HG03442 (cell line): ENCODE data around the gene CRLF2.
"Not testable (repeated sequence)": the region's sequence is repeated elsewhere in the genome, so short reads cannot be mapped to it uniquely, and the experiment has no call there.

ENCODE experiments used
- ATAC-seq: cut with Tn5 transposase; IDR thresholded peaks from one replicate; pipeline ENCODE4 v1.9.1; 2021; ENCODE audit warnings: mild to moderate bottlenecking, moderate library complexity; ENCODE audit not compliant: unreplicated experiment

The CRLF2 gene

DNA sequence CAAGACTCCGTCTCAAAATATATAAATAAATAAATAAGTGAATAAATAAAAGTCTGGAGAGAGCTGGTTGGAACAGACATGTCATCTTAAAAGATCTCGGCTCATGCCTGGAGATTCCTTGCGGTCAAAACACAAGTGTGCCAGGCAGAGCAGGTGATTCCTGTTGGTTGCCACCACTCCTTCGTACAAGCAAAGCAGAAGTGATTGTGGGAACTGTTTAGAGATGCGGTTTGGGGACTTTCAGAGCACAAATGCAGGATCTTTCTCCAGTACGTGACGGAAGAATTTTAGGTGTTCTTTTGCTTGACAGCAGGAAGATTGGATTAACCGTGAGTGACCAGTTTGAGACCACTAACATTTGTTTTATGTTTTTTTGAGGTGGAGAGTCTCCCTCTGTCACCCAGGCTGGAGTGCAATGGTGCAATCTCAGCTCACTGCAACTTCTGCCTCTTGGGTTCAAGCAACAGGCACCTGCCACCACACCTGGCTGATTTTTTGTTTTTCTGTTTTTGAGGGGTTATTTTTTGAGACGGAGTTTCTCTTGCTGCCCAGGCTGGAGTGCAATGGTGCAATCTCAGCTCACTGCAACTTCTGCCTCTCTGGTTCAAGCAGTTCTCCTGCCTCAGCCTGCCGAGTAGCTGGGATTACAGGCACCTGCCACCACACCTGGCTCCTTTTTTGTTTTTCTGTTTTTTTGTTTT is 2.8 kb upstream of the CRLF2 start:
- ATAC-seq: no peak

DNA sequence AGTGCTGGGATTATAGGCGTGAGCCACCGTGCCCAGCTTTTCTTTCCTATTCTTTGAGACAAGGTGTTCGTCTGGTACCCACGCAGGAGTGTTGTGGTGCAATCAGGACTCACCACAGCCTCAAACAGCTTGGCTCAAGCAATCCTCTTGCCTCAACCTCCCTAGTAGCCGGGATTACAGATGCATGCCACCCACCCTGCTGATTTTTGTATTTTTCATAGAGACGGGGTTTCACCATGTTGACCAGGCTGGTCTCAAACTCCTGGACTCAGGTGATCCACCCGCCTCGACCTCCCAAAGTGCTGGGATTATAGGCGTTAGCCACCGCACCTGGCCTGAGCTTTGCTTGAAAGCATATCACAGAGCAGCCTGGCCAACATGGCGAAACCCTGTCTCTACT is 1.5 kb upstream of the CRLF2 start:
- no peak for ATAC-seq

DNA sequence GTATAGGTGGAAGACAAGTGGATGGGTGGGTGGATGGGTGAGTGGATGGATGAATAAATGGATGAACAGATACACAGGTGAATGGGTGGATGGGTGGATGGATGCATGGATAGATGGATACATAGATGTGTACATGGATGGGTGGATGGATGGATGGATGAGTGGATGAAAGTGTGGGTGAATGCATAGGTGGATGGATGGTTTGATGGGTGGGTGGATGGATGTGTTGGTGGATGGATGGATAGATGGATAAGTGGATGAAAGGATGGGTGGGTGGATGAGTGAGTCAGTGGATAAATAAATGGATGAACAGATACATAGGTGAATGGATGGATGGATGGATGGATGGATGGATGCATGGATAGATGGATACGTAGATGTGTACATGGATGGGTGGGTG is 1.6 kb downstream of the CRLF2 start:
- ATAC-seq: no peak

DNA sequence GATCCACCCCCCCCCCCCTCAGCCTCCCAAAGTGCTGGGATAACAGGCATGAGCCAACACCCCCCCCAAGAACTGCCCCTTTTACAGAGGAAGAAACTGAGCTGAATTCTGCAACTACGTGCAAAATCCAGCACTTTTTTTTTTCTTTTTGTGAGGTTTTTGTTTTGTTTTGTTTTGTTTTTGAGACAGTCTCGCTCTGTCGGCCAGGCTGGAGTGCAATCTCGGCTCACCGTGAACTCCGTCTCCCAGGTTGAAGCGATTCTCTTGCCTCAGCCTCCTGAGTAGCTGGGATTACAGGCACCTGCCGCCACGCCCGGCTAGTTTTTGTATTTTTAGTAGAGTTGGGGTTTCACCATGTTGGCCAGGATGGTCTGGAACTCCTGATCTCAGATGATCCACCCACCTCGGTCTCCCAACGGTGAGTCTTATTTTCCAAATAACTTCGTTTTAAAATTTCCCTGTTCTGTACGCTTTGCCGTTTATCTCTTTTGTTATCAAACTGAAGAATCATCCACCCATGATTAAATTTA is 4.9 kb downstream of the CRLF2 start:
- ATAC-seq: no peak

DNA sequence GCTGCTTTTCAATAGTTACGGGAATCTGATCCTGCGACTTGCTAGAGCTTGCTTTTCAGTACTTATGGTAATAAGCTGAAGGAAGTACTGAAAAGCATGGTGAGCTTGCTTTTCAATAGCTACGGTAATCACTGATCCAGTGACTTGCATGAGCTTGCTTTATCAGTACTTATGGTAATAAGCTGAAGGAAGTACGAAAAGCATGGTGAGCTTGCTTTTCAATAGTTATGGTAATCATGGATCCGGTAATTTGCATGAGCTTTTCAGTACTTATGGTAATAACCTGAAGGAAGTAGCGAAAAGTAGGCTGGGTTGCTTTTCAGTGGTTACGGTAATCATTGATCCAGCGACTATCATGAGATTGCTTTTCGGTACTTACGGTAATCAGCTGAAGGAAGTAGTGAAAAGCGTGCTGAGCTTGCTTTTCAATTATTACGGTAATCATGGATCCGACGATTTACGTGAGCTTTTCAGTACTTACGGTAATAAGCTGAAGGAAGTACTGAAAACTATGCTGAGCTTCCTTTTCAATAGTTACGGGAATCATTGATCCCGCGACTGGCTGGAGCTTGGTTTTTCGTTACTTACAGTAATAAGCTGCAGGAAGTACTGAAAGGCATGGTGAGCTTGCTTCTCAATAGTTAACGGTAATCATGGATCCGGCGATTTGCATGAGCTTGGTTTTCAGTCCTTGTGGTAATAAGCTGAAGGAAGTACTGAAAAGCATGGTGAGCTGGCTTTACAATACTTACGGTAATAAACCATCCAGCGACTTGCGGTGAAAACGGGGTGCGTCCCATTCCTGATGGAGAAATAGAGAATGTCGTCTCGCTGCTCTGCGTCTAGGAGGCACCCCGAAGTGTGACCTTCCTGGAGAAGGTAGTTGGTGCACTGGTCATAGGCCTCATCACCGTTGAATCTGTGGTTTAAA is 6.5 kb downstream of the CRLF2 start:
- no peak for ATAC-seq

DNA sequence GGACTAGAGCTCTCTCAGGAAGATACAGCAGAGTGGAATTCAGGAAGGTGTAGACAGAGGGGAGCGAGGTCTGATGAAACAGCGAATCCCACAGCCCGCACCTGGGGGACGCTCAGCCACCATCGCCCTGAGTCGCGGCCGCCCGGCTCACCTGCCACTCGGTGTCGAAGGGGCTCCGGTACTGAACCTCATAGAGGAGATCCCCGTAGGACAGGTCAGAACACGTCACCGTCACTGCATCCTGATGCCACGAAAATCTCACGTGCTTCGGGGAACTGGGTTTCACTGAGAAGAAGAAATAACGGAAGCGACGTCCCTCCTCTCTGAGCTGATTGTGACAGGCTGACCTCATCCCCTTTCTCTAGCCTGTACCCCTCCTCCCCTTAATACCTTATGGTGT is 10.2 kb downstream of the CRLF2 start:
- no peak for ATAC-seq

DNA sequence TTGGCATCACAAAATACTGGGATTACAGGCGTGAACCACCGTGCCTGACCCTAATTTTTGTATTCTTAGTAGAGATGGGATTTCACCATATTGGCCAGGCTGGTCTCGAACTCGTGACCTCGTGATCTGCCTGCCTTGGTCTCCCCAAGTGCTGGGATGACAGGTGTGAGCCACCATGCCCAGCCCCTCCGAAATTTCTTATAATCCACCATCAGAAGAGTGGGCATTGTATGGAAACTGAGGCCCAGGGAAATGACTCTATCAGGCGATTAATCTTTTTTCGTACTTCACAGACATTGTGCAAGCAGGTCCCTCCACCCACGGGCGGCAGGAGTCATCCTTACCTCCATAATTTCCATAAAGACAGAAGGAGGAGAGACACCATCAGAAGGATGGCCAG is 16.0 kb downstream of the CRLF2 start:
- ATAC-seq: no peak

DNA sequence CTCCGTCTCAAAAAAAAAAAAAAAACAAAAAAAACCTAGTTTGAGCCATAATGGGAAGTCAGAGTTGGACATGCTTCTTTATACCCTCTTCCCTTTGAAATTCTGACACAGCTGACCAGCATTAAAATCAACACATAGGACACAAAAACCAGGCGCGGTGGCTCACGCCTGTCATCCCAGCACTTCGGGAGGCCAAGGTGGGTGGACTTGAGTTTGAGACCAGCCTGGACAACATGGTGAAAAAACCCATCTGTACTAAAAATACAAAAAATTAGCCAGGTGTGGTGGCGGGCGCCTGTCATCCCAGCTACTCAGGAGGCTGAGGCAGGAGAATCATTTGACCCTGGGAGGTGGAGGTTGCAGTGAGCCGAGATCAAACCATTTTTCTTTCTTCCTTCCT is 20.3 kb downstream of the CRLF2 start:
- not testable (repeated sequence) for ATAC-seq

DNA sequence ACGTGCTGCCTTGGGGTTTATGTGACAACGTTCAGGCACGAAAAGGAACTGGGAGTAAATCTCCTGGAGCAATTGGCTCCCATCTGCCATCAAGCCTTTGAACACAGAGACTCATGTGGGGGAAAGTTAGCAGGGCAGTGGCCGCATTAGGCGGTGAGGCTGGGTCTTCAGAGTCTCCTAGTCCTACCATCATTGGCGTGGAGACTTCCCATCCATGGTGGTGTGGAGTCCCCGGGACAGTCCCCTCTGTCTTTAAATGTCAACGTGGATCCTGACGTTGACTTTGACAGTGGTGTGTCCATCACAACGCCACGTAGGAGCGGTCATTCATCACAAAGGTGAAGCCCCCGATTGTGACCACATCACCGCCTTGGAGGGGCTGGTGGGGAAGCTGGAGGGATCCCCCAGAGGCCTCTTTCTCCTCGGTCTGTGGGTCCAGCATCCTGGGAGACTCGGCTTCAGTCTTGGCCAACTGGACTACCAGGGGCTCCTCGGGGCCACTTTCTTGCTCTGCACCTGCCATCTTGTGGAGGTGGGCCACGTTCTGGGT is 21.8 kb downstream of the CRLF2 start:
- ATAC-seq: no peak

DNA sequence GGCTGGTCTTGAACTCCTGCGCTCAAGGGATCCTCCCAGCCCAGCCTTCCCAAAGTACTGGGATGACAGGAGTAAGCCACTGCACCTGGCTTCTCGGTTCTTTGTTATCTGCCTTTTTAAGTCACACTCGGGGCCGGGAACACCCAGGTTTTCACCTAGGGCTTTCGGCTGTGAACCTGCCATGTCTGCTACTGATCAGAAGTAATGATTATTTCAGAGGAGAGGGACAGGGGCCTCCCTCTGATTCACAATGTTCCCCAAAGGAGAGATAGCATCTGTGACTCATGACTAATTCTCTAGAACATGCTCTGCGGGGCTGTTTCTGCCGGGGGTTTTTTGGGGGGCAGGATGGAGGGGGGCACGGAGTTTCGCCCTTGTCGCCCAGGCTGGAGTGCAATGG is 26.9 kb downstream of the CRLF2 start:
- no peak for ATAC-seq

DNA sequence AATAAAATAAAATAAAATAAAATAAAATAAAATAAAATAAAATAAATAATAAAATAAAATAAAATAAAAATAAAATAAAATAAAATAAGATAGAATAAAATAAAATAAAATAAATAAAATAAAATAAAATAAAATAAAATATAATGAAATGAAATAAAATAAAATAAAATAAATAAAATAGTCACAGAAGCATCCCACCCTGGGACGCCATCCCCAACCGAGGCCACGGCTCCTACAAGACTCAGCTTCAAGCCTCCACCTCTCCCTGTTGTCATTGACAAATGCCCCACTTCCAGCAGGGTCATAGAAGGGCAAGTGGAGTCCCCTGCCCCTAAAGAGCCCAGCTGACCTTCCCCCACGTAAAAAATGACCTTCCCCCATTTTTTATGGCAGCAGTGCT is 30.2 kb downstream of the CRLF2 start:
- no peak for ATAC-seq

DNA sequence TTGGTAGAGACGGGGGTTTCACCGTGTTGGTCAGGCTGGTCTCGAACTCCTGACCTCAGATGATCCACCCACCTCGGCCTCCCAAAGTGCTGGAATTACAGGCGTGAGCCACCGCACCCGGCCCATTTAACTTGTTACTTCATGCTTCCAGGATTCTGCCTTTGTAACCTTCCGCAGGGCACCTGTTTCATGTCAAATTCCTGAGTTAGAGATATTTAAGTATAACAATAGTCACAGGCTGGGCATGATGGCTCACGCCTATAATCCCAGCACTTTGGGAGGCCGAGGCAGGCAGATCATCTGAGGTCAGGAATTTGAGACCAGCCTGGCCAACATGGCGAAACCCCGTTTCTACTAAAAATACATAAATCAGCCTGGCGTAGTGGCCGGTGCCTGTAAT is 30.8 kb downstream of the CRLF2 start:
- not testable (repeated sequence) for ATAC-seq

DNA sequence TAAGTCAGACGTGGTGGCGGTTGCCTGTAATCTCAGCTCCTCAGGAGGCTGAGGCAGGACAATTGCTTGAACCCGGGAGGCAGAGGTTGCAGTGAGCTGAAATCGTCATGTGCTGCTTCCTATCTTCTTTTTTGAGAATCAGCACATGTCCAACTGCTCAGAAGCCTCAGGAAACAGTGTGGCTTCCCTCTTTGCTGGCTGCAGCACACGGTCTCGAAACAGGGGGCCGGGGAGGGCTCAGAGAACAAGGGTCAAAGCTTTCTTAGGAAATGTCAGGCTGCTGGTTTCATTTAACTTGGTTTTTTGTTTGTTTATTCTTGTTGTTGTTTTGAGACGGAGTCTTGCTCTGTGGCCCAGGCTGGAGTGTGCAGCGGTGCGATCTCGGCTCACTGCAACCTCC is 31.3 kb downstream of the CRLF2 start:
- ATAC-seq: no peak

DNA sequence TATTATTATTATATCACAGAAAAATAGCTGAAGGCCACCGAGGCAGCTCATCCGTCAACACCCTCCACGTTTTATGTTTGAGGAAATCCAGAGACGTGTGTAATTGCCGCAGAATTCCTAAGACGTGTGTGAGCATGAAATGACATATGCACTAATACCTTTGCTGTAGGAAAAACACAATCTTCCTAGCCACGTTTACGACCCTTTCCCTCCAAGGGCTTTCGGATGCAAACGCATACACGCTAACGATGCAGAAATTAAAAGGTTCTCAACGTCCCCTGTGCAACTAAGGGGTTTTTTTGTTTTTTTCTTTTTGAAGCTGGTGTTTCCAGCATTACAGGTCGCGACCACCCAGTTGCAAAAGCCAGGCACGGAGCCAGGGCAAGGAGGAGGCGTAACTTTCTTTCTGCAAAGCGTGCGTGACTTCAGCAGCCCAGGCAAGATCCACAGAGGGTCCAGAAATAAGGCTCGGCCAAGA is 33.8 kb downstream of the CRLF2 start:
- no peak for ATAC-seq

DNA sequence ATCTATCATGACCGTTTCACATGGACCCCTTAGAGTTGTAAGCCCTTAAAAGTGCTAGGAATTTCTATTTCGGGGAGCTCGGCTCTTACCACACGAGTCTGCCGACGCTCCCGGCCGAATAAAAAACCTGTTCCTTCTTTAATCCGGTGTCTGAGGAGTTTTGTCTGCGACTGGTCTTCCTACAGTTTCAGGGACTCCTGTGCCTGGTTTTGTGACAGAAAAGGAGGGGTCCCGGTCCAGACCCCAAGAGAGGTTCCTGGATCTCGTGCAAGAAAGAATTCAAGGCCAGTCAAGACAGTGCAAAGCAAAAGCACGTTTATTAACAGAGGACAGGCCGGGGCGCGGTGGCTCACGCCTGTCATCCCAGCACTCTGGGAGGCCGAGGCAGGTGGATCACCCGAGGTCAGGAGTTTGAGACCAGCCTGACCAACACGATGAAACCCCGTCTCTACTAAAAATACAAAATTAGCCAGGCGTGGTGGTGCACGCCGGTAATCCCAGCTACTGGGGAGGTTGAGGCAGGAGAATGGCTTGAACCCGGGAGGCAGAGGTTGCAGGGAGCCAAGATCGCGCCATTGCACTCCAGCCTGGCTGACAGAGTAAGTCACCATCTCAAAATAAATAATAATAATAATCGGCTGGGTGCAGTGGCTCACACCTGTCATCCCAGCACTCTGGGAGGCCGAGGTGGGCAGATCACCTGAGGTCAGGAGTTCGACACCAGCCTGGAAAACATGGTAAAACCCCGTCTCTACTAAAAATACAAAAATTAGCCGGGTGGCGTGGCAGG is 35.7 kb downstream of the CRLF2 start:
- ATAC-seq: not testable (repeated sequence)

DNA sequence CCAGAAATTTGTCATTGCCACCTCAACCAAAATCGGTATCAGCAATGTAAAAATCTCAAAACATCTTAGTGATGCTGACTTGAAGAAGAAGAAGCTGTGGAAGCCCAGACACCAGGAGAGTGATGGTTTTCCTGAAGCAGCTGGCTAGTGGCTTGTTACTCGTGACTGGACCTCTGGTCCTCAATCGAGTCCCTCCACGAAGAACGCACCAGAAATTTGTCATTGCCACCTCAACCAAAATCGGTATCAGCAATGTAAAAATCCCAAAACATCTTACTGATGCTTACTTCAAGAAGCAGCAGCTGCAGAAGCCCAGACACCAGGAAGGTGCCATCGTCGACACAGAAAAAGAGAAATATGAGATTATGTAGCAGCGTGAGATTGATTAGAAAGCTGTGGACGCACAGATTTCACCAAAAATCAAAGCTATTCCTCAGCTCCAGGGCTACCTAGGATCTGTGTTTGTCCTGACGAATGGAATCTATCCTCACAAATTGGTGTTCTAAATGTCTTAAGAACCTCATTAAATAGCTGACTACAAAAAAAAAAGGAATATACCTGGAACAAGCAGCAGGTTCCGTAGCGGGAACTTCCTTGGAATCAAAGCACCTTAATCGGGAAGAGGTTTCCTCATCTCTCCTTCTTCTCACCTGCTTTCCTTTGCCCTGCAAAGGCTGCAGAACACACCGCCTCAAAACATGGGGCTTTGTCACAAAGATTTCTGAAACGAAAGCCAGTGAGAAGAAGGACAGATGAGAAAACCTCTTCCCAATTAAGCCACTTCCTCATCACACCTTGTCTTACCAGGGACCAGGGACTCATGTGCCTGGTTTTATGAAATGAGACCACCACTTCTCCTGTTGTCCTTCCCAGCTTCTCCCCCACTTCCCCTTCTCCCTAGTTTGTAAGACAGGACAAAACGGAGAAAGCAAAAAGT is 37.6 kb downstream of the CRLF2 start:
- not testable (repeated sequence) for ATAC-seq

DNA sequence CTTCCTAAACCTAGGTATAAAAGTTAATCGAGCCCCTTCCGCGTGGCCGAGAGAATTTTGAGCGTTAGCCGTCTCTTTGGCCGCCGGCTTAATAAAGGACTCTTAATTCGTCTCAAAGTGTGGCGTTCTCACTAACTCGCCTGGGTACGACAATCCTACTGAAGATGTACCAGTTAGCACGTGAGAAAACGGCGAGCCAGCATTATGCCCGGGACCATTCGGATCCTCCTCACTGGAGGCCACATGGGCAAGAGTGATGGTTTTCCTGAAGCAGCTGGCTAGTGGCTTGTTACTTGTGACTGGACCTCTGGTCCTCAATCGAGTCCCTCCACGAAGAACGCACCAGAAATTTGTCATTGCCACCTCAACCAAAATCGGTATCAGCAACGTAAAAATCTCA is 39.0 kb downstream of the CRLF2 start:
- ATAC-seq: not testable (repeated sequence)

DNA sequence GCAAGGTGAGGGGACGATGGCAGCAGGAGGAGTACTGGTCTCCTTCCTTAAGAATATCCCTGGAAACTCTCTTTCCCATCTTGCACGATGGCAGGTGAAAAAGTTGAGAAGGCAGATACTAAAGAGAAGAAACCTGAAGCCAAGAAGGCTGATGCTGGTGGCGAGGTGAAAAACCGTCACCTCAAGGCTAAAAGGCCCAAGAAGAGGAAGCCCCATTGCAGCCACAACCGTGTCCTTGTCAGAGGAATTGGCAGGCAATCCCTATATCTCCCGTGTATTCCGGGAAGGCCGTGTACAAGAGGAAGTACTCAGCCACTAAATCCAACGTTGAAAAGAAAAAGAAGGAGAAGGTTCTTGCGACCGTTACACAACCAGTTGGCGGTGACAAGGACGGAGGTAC is 40.0 kb downstream of the CRLF2 start:
- no peak for ATAC-seq

DNA sequence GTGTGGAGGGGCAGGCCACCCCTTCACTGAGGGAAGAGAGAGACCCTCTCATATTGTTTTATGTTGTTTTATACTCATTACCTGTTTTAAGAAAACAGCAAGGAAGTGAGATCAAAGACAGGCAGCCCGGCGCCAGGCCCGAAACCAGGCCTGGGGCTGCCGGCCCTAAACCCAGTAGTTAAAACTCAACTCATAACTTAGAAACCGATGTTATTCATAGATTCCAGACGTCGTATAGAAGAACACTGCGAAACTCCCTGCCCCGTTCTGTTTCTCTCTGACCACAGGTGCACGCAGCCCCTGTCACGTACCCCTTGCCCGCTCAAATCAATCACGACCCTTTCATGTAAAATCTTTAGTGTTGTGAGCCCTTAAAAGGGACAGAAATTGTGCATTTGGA is 40.5 kb downstream of the CRLF2 start:
- not testable (repeated sequence) for ATAC-seq

DNA sequence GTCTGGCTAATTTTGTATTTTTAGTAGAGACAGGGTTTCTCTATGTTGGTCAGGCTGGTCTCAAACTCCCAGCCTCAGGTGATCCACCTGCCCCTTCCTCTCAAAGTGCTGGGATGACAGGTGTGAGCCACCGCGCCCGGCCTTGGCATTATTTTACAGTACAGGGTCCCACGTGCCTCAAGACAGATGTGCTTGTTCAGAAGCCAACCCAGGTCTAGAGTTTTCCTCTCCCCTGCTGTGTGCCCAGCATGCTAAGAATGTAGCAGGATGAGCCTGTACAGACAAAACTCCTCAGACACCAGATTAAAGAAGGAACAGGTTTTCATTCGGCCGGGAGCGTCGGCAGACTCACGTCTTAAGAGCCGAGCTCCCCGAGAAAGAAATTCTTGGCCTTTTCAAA is 42.2 kb downstream of the CRLF2 start:
- no peak for ATAC-seq
